GM19193 (cell line): ENCODE data around the gene ANO2.

ENCODE experiments used
- POLR2A ChIP-seq: IDR thresholded peaks from 4 replicates; pipeline ENCODE4 v1.6.1; 2011; ENCODE audit not compliant: insufficient read depth, insufficient read length; ENCODE audit errors: extremely low read depth

ANO2 gene

DNA sequence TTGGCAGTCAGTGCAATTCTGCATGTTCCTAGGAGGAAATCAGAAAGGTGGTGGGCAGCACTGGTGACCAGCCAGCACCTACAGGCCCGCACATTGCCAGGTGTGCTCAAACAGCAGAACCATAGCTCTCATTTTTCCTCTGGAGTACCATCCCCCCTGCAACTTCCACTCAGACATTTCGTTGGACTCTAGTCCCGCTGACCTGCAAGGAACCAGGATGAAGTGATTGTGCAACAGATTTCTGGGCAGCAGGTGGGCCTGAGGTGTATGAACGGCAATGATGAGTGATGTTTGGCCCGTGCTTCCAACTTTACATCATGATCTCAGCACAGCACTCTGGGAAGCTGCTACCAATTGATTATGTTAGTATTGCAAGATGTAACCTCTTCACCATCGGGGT is 383.2 kb downstream of the ANO2 start:
- no peak for TF ChIP-seq POLR2A

DNA sequence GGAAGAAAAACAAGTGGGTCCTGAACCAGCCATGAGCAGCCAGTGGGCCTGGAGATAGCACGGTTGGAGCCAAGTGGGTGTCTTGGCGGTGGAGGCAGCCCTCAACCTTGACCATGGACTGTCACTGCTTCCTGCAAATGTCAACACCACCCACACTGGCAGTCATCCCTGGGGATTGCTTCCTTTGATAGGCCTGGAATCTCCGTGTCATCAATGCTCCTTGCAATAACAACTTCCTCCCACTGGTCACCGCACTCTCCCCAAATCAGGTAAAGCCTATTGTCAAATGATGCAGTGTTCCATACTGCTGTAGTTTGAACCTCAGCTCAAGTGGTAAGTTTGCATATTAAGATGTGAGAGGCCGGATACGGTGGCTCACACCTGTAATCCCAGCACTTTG is 384.0 kb downstream of the ANO2 start:
- TF ChIP-seq POLR2A = no peak

GRCh38 chr12:5560265-5560664 is 384.8 kb downstream of the ANO2 start:
- no peak for TF ChIP-seq POLR2A

DNA sequence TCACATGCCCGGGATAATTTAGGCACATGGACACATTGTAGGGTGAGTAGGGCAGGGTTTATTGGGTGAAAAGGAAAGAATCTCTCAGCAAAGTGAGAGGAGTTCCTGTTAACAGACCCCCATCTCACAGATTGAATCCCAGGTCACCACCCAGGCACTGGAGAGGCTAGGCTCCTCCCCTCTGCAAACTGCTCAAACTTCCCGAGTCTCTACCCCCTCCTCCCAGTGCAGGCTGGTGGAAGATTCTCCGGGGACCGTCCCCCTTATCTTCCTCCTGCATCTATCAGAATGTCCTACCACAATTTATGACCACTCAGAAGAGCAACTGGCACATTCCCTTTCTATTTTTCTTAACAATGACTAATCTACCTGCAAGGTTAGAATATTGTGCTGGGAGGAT is 387.2 kb downstream of the ANO2 start:
- no peak for TF ChIP-seq POLR2A

DNA sequence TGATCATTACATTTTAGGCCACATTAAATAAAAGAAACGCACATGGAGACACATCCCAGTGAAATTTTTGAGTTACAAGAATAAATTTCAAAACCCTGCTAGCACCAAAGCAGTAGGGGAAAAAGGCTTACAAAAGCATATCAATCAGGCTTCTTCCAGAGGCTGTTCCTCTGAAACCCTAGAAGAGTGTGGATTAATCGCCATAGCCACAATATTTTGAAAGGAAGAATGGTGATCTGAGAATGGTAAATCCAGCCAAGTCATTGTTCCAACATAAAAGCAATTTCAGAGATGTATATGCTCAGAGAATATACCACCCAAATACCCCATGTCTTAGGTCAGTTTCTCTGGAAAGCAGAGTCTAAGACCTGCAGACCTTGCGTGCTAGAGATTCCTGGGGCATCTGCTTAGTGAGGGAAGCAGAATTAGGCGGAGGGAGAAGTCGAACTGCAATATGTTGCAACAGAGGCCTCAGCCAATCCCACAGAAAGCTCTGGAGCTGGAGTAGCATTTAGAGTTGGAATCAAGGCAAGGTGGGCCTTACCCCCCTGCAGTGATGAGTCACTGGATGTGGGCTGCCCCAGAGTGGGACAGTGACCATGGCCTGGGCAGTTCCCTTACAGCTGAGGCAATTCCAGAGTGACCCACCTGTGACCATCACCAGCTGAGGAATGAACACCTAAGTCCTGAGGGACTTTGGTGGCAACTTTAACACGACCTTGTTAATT is 387.9 kb downstream of the ANO2 start:
- TF ChIP-seq POLR2A = no peak

- no peak for TF ChIP-seq POLR2A
These were observed 388.9 kb downstream of the ANO2 start for GRCh38 chr12:5556033-5556614.

DNA sequence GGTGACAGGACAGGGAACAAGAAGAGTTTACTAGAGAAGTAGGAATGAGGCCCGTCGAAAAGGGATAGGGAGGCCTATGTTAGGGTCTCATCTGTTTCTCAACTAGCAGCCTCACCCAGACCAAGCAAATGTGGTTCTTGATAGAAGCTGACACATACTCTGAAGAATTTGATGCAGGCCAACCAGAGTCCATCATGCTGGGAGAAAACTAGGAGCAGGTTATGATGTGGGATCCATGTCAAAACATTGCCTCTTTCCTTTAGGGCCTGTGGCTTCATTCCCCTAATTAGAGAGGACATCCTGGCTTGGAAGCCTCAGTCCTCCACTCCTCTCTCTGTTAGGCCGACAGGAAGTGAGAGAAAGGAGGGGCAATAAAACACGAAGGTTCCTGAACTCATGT is 390.3 kb downstream of the ANO2 start:
- no peak for TF ChIP-seq POLR2A

DNA sequence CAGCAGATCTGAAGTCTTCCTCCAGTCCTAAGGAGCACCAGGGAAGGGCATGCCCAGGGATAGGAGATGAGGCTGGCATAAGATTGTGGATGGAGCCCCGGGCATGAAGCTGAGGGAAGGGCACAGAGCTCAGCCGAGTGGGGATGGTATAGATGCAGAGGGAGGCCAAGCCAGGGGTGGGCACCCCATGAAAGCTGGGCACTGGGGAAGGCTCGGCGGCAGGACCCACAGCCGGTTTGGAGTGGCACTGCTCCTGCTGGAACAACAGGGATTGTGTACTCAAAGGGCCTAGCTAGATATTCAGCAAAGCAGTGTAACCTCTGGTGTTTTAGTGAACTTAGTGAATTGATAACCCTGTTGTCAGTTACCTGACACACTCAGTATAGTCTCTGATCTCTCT is 396.0 kb downstream of the ANO2 start:
- TF ChIP-seq POLR2A = no peak

DNA sequence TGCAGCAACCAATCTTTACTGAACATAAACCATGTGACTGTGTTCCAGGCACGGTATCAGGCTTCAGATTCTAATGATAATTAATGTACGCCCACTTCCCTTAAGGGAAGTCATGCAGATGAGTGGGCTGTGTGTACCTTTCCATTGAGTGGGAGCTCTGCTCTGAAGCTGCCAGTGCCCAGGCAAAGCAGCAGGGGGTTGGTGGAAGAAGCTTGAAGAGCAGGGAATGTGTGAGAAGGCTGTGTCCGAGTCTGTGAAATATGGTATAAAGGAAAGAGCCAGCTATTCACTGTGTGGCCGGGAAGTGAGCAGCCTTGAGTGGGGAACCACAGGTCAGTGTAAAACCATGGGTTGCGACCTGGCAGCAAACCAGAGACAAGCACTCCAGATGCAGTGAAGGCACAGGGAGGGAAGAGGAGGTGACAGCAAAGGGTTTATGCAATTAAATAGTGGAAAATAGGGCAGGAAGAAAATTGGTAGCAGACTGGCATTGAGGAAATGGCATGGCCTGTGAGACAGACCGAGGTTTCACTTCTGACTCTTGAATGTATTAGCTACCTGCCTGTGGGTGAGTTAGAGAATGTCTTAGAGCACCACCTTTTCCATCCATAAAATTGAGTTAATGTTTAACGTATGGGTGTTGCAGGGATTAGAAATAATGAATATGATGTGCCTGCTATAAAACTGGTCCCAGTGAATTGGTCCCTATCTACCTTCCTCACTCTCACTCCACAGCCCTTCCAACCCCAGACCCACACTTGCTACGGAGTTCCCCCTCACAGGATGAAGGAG is 396.7 kb downstream of the ANO2 start:
- TF ChIP-seq POLR2A = no peak

DNA sequence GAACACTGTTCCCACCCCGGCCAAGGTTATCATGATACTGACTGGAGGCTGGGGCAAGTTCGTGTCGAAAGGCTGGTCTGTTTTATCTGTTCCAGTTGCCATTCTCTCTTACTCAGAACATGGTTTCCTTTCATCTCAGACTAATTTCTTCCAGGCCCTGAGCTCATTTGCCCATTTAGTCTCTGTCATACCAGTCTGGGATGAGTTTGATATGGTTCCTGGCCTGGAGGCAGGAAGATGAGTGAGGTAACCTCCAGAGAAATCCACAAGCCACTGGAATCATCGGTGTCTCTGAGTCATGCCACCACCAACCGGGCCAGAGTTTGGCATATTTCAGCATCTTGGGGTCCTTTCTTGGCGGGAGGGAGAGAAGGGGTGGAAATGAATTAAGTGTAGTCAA is 398.4 kb downstream of the ANO2 start:
- TF ChIP-seq POLR2A = no peak

GRCh38 chr12:5537771-5538170 is 407.3 kb downstream of the ANO2 start:
- no peak for TF ChIP-seq POLR2A

- no peak for TF ChIP-seq POLR2A
These were observed 409.5 kb downstream of the ANO2 start for GRCh38 chr12:5535541-5535940.

- no peak for TF ChIP-seq POLR2A
These were observed 410.4 kb downstream of the ANO2 start for GRCh38 chr12:5534426-5535199.

- TF ChIP-seq POLR2A = no peak
These were observed 411.7 kb downstream of the ANO2 start for GRCh38 chr12:5533368-5533767.

DNA sequence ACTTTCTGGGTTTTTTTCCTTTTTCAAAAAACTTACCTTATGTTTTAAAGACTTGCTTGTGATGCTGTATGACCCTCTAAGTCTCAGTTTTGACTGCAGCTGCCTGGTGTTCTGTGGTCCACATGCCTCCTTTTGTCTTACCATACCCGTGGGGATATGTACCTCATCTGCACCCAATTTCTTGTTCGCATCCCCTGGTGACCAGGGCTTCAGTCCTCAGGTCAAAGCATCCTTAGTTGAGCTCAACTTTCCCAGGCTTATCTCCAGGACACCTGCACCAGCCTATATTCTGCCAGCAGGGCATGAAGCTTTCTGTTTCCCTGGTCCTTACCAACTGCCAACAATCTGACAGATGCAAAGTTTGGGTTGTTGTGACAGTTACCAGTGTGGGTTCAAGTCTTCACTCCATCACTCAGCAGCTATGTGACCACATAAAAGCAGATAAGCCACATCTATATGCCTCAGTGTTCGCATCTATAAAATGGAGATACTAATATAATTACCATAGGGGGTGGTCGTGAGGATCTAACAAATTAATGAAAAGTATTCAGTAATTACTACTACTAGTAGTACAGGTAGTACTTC is 419.2 kb downstream of the ANO2 start:
- TF ChIP-seq POLR2A = no peak
